GM15510 (cell line): Measurements from ENCODE around the gene C4orf54.

Experiments used
- POLR2A ChIP-seq: IDR thresholded peaks from 3 replicates; pipeline ENCODE4 v1.6.1; 2011; ENCODE audit warnings: borderline replicate concordance; ENCODE audit not compliant: insufficient read length; ENCODE audit errors: extremely low read depth

C4orf54 gene

GRCh38 chr4:99612704-99613103, 44.9 kb downstream of the C4orf54 start:
- TF ChIP-seq POLR2A = no peak

DNA sequence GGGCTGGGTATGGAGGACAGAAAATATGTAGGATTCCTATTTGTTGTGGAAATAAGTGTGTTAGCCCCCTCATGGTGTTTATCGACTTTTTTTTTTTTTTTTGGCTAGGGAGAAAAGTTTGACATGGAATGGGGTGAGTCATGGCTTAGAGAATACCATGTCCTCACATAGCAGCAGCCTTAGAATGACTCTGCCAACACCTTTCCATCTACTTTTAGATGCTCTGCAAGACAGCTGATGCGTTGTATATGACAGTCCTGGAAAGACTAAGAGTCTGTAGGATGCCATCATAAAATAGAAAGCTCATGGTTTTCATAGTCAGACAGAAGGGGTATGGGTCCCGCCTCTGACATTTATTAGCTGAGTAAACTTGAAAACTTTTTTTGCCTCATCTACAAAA, 45.3 kb downstream of the C4orf54 start:
- TF ChIP-seq POLR2A = no peak

DNA sequence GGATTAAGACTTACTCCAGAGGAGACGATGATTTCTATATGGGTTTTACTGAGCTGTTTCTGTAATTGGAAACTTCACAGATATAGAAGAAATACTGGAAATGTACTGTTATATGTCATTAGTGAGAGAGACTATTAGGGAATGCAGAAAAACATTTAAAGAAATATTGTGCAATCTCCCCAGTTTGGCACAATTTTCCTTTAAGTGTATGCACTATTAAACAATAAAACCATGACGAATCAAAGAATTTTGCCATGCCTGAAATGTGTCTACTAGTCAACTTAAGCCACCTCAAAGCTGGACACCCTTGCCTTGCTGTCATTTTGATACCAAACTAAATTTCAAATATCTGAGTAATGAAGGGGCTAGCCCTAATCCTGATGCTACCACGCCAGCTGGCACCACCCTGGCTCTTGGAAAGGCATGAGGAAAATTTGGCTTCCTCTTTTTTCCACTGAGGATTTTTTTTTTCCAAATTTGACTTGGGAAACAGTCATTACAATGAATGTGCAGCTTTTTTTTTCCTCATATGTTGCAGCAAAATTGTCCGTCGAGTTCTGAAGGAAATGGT, 46.9 kb downstream of the C4orf54 start:
- no peak for TF ChIP-seq POLR2A

DNA sequence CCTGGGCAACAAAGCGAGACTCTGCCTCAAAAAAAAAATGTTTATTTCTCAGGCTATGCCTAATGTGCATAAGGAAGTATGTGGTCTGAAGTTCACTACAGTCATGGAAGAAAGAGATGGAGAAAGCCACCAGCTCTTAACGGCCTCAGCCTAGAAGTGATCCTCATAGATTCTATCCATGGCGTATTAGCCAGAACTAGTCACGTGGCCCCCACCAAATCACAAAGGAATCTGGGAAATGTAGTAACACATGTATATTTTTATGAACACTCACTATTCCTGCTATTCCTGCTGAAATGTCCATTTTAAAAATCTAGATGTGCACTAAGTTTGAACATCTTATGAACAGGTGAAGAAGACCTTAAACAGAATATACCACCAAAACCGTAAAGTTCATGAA, 49.2 kb downstream of the C4orf54 start:
- TF ChIP-seq POLR2A = no peak
